GM23248 (cell line): ENCODE data around the gene POLR3A. TPM values are rescaled to one million over a fixed set of nuclear protein-coding genes. Genes with fewer than 3 reads are reported as not detected.
A peak's percentile ranks its signal among the peaks of the same experiment; 100 is the strongest.

Experiments used
- DNase-seq: peaks from one replicate; pipeline ENCODE4 v3.0.0-alpha.2; 2015
- H2AFZ ChIP-seq: fragments of 200-600 bp; sonication (generic); 2 replicates; pipeline ENCODE4 v1.6.1; 2016; ENCODE audit warnings: antibody characterized with exemption
- H3F3A ChIP-seq: fragments of 200-600 bp; sonication (generic); 2 replicates; pipeline ENCODE4 v1.6.1; 2016; ENCODE audit warnings: mild to moderate bottlenecking, antibody characterized with exemption, mixed run types; ENCODE audit not compliant: insufficient read depth
- H3K27ac ChIP-seq: fragments of 200-600 bp; sonication (generic); 2 replicates; pipeline ENCODE4 v1.5.1; 2016; ENCODE audit warnings: mild to moderate bottlenecking
- H3K27me3 ChIP-seq: fragments of 200-600 bp; sonication (generic); replicated peaks from 2 replicates; pipeline ENCODE4 v1.6.1; 2016; ENCODE audit warnings: mild to moderate bottlenecking; ENCODE audit not compliant: insufficient read depth
- H3K36me3 ChIP-seq: fragments of 200-600 bp; sonication (generic); 2 replicates; pipeline ENCODE4 v1.6.1; 2016; ENCODE audit warnings: low read depth, mild to moderate bottlenecking
- H3K4me1 ChIP-seq: fragments of 200-600 bp; sonication (generic); 2 replicates; pipeline ENCODE4 v1.6.1; 2016; ENCODE audit warnings: mild to moderate bottlenecking; ENCODE audit not compliant: insufficient read depth
- H3K4me2 ChIP-seq: fragments of 200-600 bp; sonication (generic); one replicate; pipeline ENCODE4 v1.6.1; 2016; ENCODE audit warnings: mild to moderate bottlenecking; ENCODE audit not compliant: unreplicated experiment
- H3K4me3 ChIP-seq: fragments of 200-600 bp; sonication (generic); 2 replicates; pipeline ENCODE4 v1.5.1; 2016; ENCODE audit warnings: mild to moderate bottlenecking
- H3K79me2 ChIP-seq: fragments of 200-600 bp; sonication (generic); 2 replicates; pipeline ENCODE4 v1.6.1; 2016; ENCODE audit warnings: mild to moderate bottlenecking; ENCODE audit not compliant: insufficient read depth
- H3K9ac ChIP-seq: fragments of 200-600 bp; sonication (generic); 2 replicates; pipeline ENCODE4 v1.6.1; 2016; ENCODE audit warnings: mild to moderate bottlenecking
- H3K9me2 ChIP-seq: fragments of 200-600 bp; sonication (generic); 2 replicates; pipeline ENCODE4 v1.6.1; 2016; ENCODE audit warnings: mixed run types, mild to moderate bottlenecking, moderate library complexity; ENCODE audit not compliant: insufficient read depth
- H3K9me3 ChIP-seq: fragments of 200-600 bp; sonication (generic); one replicate; pipeline ENCODE4 v1.6.1; 2017; ENCODE audit warnings: low read depth
- H4K20me1 ChIP-seq: fragments of 200-600 bp; sonication (generic); 2 replicates; pipeline ENCODE4 v1.6.0; 2016; ENCODE audit not compliant: insufficient read depth
- EZH2 ChIP-seq: fragments of 200-600 bp; sonication (generic); IDR thresholded peaks from 2 replicates; pipeline ENCODE4 v1.6.1; 2018; ENCODE audit warnings: antibody characterized with exemption, mild to moderate bottlenecking; ENCODE audit not compliant: insufficient read depth, poor library complexity, severe bottlenecking
- EZH2phosphoT487 ChIP-seq: fragments of 200-600 bp; sonication (generic); IDR thresholded peaks from 2 replicates; pipeline ENCODE4 v1.6.1; 2018; ENCODE audit warnings: antibody characterized with exemption, moderate library complexity, mild to moderate bottlenecking, low read depth; ENCODE audit not compliant: insufficient read depth
- WGBS, 2 experiments: methylation state at CpG; one replicate each; pipeline ENCODE4 v1.1.6; 2015 to 2017; ENCODE audit warnings: low lambda C conversion rate in 2 of 2, low coverage in 1 of 2; ENCODE audit errors: missing lambda C conversion rate in 2 of 2; 5-methylcytosine and 5-hydroxymethylcytosine counted together
- in situ Hi-C: fragments of 300-500 bp; cut with MboI; formaldehyde crosslinking; loops from 2 replicates; pipeline ENCODE4 v1.15.0; 2020
- polyA plus RNA-seq: library from polyadenylated mRNA; unstranded; fragments of >200 nt; fragmentation: Nextera tagmentation; extraction: Ambion mirVana; gene quantifications from 2 replicates; pipeline ENCODE4 v1.2.1, GENCODE V29; 2016
- total RNA-seq: library from RNA; depleted of rRNA; stranded (reverse); fragments of >200 nt; shearing (Covaris generic); gene quantifications from 2 replicates; pipeline ENCODE4 v1.2.3, GENCODE V29; 2014

The POLR3A gene
- total and polyA plus RNA-seq, 2 experiments from 2014 or later = 9.2 to 12.8 TPM

- in situ Hi-C loops = no loop called here
- peak overlapping the region; percentile 69 for H3K4me2 ChIP-seq
- H3K79me2 ChIP-seq = no peaks in the 10 kb centered on the region
- H3F3A ChIP-seq = peaks cover 23% of the 10 kb centered on the region
- no peaks in the 10 kb centered on the region for H3K36me3 ChIP-seq
- H3K27me3 ChIP-seq = no peaks in the 10 kb centered on the region
- H4K20me1 ChIP-seq = no peaks in the 10 kb centered on the region
- peak; percentile 89 for DNase-seq
- 11% methylated on average over 8 of the region's 8 CpGs for WGBS, 2 experiments
- no peaks in the 10 kb centered on the region for H3K9me2 ChIP-seq
- no peak overlapping the region for H2AFZ ChIP-seq
- TF ChIP-seq EZH2phosphoT487 (peak; percentile 82), EZH2 (no peak)
- peak overlapping the region; percentile 39 for H3K27ac ChIP-seq
- peak overlapping the region; percentile 45 for H3K4me3 ChIP-seq
- peaks cover 23% of the 10 kb centered on the region for H3K4me1 ChIP-seq
- H3K9ac ChIP-seq = no peak overlapping the region
- H3K9me3 ChIP-seq = no peaks in the 10 kb centered on the region
Observed at GRCh38 chr10:77943121-77943901, 86.0 kb downstream of the POLR3A start.

- Histone ChIP-seq H4K20me1 (no peaks in the 10 kb centered on the region), H3K9ac (no peak overlapping the region), H3K4me3 (no peak overlapping the region), H3K36me3 (no peaks in the 10 kb centered on the region), H3K4me2 (no peak overlapping the region), H3K4me1 (peaks cover 23% of the 10 kb centered on the region), H2AFZ (no peak overlapping the region), H3K27me3 (no peaks in the 10 kb centered on the region), H3K27ac (no peak overlapping the region), H3K9me2 (no peaks in the 10 kb centered on the region), H3F3A (peaks cover 23% of the 10 kb centered on the region), H3K79me2 (no peaks in the 10 kb centered on the region), H3K9me3 (no peaks in the 10 kb centered on the region)
- WGBS, 2 experiments = 97% methylated on average over 5 to 6 of the region's 6 CpGs
- TF ChIP-seq EZH2 = no peak
- in situ Hi-C loops = no loop called here
- DNase-seq = no peak
Observed at GRCh38 chr10:77941790-77942189, 87.5 kb downstream of the POLR3A start.

GRCh38 chr10:77940627-77941026 is 88.7 kb downstream of the POLR3A start:
- Histone ChIP-seq H3K9me3 (no peaks in the 10 kb centered on the region), H3K36me3 (no peaks in the 10 kb centered on the region), H4K20me1 (no peaks in the 10 kb centered on the region), H3K9me2 (no peaks in the 10 kb centered on the region), H3F3A (peaks cover 23% of the 10 kb centered on the region), H3K4me1 (peaks cover 23% of the 10 kb centered on the region), H3K9ac (no peak overlapping the region), H2AFZ (no peak overlapping the region), H3K27me3 (no peaks in the 10 kb centered on the region), H3K27ac (no peak overlapping the region), H3K4me3 (no peak overlapping the region), H3K79me2 (no peaks in the 10 kb centered on the region), H3K4me2 (no peak overlapping the region)
- in situ Hi-C loops = no loop called here
- no peak for DNase-seq
- WGBS, 2 experiments = 83 to 94% methylated on average over 3 of the region's 3 CpGs
- TF ChIP-seq EZH2 (no peak), EZH2phosphoT487 (no peak)

GRCh38 chr10:77940225-77940624 is 89.1 kb downstream of the POLR3A start:
- no peak overlapping the region for H3K27ac ChIP-seq
- no peaks in the 10 kb centered on the region for H3K27me3 ChIP-seq
- TF ChIP-seq EZH2 (no peak), EZH2phosphoT487 (no peak)
- no peak overlapping the region for H3K4me3 ChIP-seq
- DNase-seq = no peak
- H3K36me3 ChIP-seq = no peaks in the 10 kb centered on the region
- no peak overlapping the region for H2AFZ ChIP-seq
- H3K4me1 ChIP-seq = peaks cover 23% of the 10 kb centered on the region
- no peak overlapping the region for H3K9ac ChIP-seq
- 90 to 91% methylated on average over 2 of the region's 2 CpGs for WGBS, 2 experiments
- peaks cover 23% of the 10 kb centered on the region for H3F3A ChIP-seq
- H3K9me2 ChIP-seq = no peaks in the 10 kb centered on the region
- no peaks in the 10 kb centered on the region for H4K20me1 ChIP-seq
- H3K4me2 ChIP-seq = no peak overlapping the region
- no peaks in the 10 kb centered on the region for H3K79me2 ChIP-seq
- no peaks in the 10 kb centered on the region for H3K9me3 ChIP-seq
- in situ Hi-C loops = no loop called here
